Activated T-cell treated with anti-CD3 and anti-CD28 coated beads, Interleukin-2, amount 50 U/mL, for 24 hours (primary cell): Measurements from ENCODE around the gene DUSP16.

Experiments
- DNase-seq: peaks from one replicate; pipeline ENCODE4 v3.0.0-alpha.2; 2020
- H3K27ac Mint-ChIP-seq: 2 replicates; pipeline ENCODE4 v1.8.0; 2020; ENCODE audit warnings: mild to moderate bottlenecking, mixed read lengths
- H3K27me3 Mint-ChIP-seq: 2 replicates; pipeline ENCODE4 v1.8.0; 2020; ENCODE audit warnings: mixed read lengths
- H3K36me3 Mint-ChIP-seq: 2 replicates; pipeline ENCODE4 v1.8.0; 2020; ENCODE audit warnings: low read depth, mixed read lengths
- H3K4me1 Mint-ChIP-seq: 2 replicates; pipeline ENCODE4 v1.8.0; 2020; ENCODE audit warnings: low read depth, mixed read lengths
- H3K4me3 Mint-ChIP-seq: 2 replicates; pipeline ENCODE4 v1.8.0; 2020; ENCODE audit warnings: mild to moderate bottlenecking, moderate library complexity, mixed read lengths
- H3K9me3 Mint-ChIP-seq: 2 replicates; pipeline ENCODE4 v1.8.0; 2020; ENCODE audit warnings: mixed read lengths

DUSP16 gene

GRCh38 chr12:12563290-12563928 is 746 bp upstream of the DUSP16 start:
- peaks cover 3% of the 10 kb centered on the region for H3K9me3 Mint-ChIP-seq
- peak overlapping the region; percentile 93 for H3K27ac Mint-ChIP-seq
- no peaks in the 10 kb centered on the region for H3K27me3 Mint-ChIP-seq
- DNase-seq = no peak
- H3K4me3 Mint-ChIP-seq = peak overlapping the region; percentile 79
- peaks cover 27% of the 10 kb centered on the region for H3K36me3 Mint-ChIP-seq
- H3K4me1 Mint-ChIP-seq = peaks cover 35% of the 10 kb centered on the region

GRCh38 chr12:12562016-12562483 is 613 bp downstream of the DUSP16 start:
- Mint-ChIP-seq H3K4me3 (peak overlapping the region; percentile 81), H3K4me1 (peaks cover 45% of the 10 kb centered on the region), H3K27me3 (no peaks in the 10 kb centered on the region), H3K36me3 (peaks cover 37% of the 10 kb centered on the region), H3K9me3 (peaks cover 3% of the 10 kb centered on the region), H3K27ac (peak overlapping the region; percentile 94)
- peak; percentile 66 for DNase-seq

GRCh38 chr12:12561371-12562015 is 1.2 kb downstream of the DUSP16 start:
- no peaks in the 10 kb centered on the region for H3K27me3 Mint-ChIP-seq
- H3K4me3 Mint-ChIP-seq = peak overlapping the region; percentile 81
- H3K4me1 Mint-ChIP-seq = peaks cover 49% of the 10 kb centered on the region
- H3K27ac Mint-ChIP-seq = peak overlapping the region; percentile 95
- peaks cover 42% of the 10 kb centered on the region for H3K36me3 Mint-ChIP-seq
- H3K9me3 Mint-ChIP-seq = peaks cover 3% of the 10 kb centered on the region
- peak; percentile 78 for DNase-seq

GRCh38 chr12:12560587-12561370 is 1.9 kb downstream of the DUSP16 start:
- peaks cover 42% of the 10 kb centered on the region for H3K36me3 Mint-ChIP-seq
- H3K9me3 Mint-ChIP-seq = peaks cover 3% of the 10 kb centered on the region
- peak overlapping the region; percentile 95 for H3K27ac Mint-ChIP-seq
- peak; percentile 50 for DNase-seq
- H3K27me3 Mint-ChIP-seq = no peaks in the 10 kb centered on the region
- H3K4me1 Mint-ChIP-seq = peaks cover 50% of the 10 kb centered on the region
- H3K4me3 Mint-ChIP-seq = peak overlapping the region; percentile 79

GRCh38 chr12:12559719-12560296 is 2.9 kb downstream of the DUSP16 start:
- Mint-ChIP-seq H3K36me3 (peaks cover 45% of the 10 kb centered on the region), H3K27me3 (no peaks in the 10 kb centered on the region), H3K27ac (peak overlapping the region; percentile 81), H3K4me3 (peak overlapping the region; percentile 79), H3K4me1 (peaks cover 55% of the 10 kb centered on the region), H3K9me3 (peaks cover under 1% of the 10 kb centered on the region)
- DNase-seq = no peak

- peaks cover 55% of the 10 kb centered on the region for H3K36me3 Mint-ChIP-seq
- peaks cover 49% of the 10 kb centered on the region for H3K4me1 Mint-ChIP-seq
- no peaks in the 10 kb centered on the region for H3K9me3 Mint-ChIP-seq
- no peak for DNase-seq
- no peak overlapping the region for H3K27ac Mint-ChIP-seq
- H3K27me3 Mint-ChIP-seq = no peaks in the 10 kb centered on the region
- H3K4me3 Mint-ChIP-seq = peak overlapping the region; percentile 79
Measured at GRCh38 chr12:12558291-12558690, 4.4 kb downstream of the DUSP16 start.

DNA sequence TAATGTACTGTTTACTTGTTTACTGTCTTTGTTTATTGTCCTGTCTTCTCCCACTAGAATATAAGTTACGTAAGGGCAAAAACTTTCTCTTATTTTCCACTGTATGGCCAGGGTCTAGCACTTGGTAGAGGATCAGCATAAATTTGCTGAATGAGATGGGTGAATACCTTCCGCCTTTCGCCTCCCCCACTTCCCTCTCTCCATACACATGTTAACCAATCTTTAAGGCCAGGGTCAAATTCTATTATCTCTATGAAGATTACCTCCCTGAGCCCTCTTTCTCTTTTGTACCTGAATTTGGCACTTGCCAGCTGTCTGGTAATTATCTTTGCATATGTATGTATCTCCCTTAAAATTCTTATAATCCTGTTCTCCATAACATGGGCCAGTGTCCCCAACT is 4.9 kb downstream of the DUSP16 start:
- H3K4me1 Mint-ChIP-seq = peaks cover 46% of the 10 kb centered on the region
- no peak for DNase-seq
- H3K36me3 Mint-ChIP-seq = peaks cover 58% of the 10 kb centered on the region
- H3K27me3 Mint-ChIP-seq = no peaks in the 10 kb centered on the region
- H3K9me3 Mint-ChIP-seq = no peaks in the 10 kb centered on the region
- H3K27ac Mint-ChIP-seq = no peak overlapping the region
- H3K4me3 Mint-ChIP-seq = peak overlapping the region; percentile 79

DNA sequence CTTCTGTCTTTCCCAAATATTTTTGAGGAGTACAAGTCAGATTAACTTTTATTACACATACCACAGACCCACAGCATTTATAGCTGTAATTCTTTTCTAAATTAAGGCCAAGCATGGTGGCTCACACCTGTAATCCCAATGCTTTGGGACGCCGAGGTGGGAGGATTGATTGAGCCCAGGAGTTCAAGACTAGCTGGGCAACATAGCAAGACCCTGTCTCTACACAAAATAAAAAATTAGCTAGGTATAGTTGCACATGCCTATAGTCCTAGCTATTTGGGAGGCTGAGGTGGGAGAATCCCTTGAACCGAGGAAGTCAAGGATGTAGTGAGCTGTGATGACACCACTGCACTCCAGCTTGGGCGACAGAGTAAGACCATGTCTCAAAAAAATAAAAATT is 7.0 kb downstream of the DUSP16 start:
- peaks cover 47% of the 10 kb centered on the region for H3K4me1 Mint-ChIP-seq
- DNase-seq = no peak
- H3K9me3 Mint-ChIP-seq = no peaks in the 10 kb centered on the region
- no peaks in the 10 kb centered on the region for H3K27me3 Mint-ChIP-seq
- H3K36me3 Mint-ChIP-seq = peaks cover 69% of the 10 kb centered on the region
- no peak overlapping the region for H3K4me3 Mint-ChIP-seq
- no peak overlapping the region for H3K27ac Mint-ChIP-seq

DNA sequence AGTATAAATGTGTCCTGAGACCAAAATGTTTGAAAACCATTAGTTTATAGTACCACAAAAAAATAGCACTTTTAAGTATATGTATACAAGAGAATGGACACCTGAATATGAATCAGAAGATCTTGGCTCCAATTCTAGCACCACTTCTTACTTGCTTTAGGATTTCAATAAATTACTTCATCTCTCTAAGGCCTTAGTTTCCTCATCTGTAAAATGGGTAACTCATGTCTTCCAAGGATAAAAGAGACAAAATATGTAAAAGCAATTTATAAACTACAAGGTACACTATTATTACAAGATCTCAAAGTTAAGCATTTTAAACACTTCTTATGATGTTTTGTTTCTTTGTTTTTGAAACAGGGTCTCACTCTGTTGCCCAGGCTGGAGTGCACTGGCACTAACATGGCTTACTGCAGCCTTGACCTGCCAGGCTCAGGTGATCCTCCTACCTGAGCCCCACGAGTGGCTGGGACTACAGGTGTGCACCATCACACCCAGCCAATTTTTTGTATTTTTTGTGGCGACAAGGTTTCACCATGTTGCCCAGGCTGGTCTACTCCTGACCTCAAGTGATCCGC is 9.4 kb downstream of the DUSP16 start:
- no peak overlapping the region for H3K4me3 Mint-ChIP-seq
- H3K27me3 Mint-ChIP-seq = no peaks in the 10 kb centered on the region
- peaks cover 68% of the 10 kb centered on the region for H3K36me3 Mint-ChIP-seq
- no peak overlapping the region for H3K27ac Mint-ChIP-seq
- H3K9me3 Mint-ChIP-seq = no peaks in the 10 kb centered on the region
- H3K4me1 Mint-ChIP-seq = peaks cover 45% of the 10 kb centered on the region
- DNase-seq = no peak

- H3K9me3 Mint-ChIP-seq = no peaks in the 10 kb centered on the region
- H3K4me1 Mint-ChIP-seq = peaks cover 40% of the 10 kb centered on the region
- H3K36me3 Mint-ChIP-seq = peaks cover 72% of the 10 kb centered on the region
Measured at GRCh38 chr12:12551115-12551514, 11.5 kb downstream of the DUSP16 start.

GRCh38 chr12:12550277-12550676 is 12.4 kb downstream of the DUSP16 start:
- Mint-ChIP-seq H3K36me3 (peaks cover 76% of the 10 kb centered on the region), H3K27me3 (no peaks in the 10 kb centered on the region), H3K4me1 (peaks cover 41% of the 10 kb centered on the region), H3K9me3 (no peaks in the 10 kb centered on the region), H3K27ac (peak overlapping the region; percentile 11), H3K4me3 (no peak overlapping the region)
- no peak for DNase-seq

More at GRCh38 chr12:12551115-12551514, 11.5 kb downstream of the DUSP16 start:
- Mint-ChIP-seq H3K4me3 (no peak overlapping the region), H3K27ac (no peak overlapping the region), H3K27me3 (no peaks in the 10 kb centered on the region)
- DNase-seq = no peak

- Mint-ChIP-seq H3K36me3 (peaks cover 72% of the 10 kb centered on the region), H3K27me3 (no peaks in the 10 kb centered on the region), H3K4me3 (no peak overlapping the region), H3K9me3 (no peaks in the 10 kb centered on the region), H3K4me1 (peaks cover 39% of the 10 kb centered on the region), H3K27ac (peak overlapping the region; percentile 28)
- no peak for DNase-seq
Measured at GRCh38 chr12:12549426-12549825, 13.2 kb downstream of the DUSP16 start.

- H3K4me3 Mint-ChIP-seq = no peak overlapping the region
- peak overlapping the region; percentile 61 for H3K27ac Mint-ChIP-seq
- peaks cover 72% of the 10 kb centered on the region for H3K36me3 Mint-ChIP-seq
- peaks cover 45% of the 10 kb centered on the region for H3K4me1 Mint-ChIP-seq
- H3K9me3 Mint-ChIP-seq = no peaks in the 10 kb centered on the region
- DNase-seq = no peak
- H3K27me3 Mint-ChIP-seq = no peaks in the 10 kb centered on the region
Measured at GRCh38 chr12:12548713-12549112, 13.9 kb downstream of the DUSP16 start.

GRCh38 chr12:12546314-12546772 is 16.3 kb downstream of the DUSP16 start:
- no peak overlapping the region for H3K4me3 Mint-ChIP-seq
- no peaks in the 10 kb centered on the region for H3K27me3 Mint-ChIP-seq
- H3K27ac Mint-ChIP-seq = no peak overlapping the region
- peaks cover 64% of the 10 kb centered on the region for H3K36me3 Mint-ChIP-seq
- peaks cover 52% of the 10 kb centered on the region for H3K4me1 Mint-ChIP-seq
- no peaks in the 10 kb centered on the region for H3K9me3 Mint-ChIP-seq
- DNase-seq = no peak
